ENCODE measurements around the gene SPINT1.
A peak's percentile ranks its signal among the peaks of the same experiment; 100 is the strongest.

Gene SPINT1

DNA sequence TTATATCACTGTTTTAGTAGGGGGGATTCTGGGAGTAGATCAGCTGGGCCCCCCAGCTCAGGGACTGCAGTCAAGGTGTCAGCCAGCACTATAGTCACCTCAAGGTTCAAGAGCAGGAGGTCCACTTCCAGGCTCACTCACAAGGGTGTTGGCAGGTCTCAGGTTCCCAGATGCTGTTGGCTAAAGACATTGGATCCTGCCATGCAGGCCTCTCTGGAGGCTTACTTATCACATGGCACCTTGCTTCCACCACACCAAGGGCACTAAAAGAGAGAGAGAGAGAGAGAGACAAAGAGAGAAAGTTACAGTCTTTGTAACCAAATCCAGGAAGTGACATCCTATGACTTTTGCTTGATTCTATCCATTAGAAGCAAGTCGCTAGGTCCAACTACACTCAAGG is 7.8 kb upstream of the SPINT1 start:
- TF ChIP-seq, protein P1, sequence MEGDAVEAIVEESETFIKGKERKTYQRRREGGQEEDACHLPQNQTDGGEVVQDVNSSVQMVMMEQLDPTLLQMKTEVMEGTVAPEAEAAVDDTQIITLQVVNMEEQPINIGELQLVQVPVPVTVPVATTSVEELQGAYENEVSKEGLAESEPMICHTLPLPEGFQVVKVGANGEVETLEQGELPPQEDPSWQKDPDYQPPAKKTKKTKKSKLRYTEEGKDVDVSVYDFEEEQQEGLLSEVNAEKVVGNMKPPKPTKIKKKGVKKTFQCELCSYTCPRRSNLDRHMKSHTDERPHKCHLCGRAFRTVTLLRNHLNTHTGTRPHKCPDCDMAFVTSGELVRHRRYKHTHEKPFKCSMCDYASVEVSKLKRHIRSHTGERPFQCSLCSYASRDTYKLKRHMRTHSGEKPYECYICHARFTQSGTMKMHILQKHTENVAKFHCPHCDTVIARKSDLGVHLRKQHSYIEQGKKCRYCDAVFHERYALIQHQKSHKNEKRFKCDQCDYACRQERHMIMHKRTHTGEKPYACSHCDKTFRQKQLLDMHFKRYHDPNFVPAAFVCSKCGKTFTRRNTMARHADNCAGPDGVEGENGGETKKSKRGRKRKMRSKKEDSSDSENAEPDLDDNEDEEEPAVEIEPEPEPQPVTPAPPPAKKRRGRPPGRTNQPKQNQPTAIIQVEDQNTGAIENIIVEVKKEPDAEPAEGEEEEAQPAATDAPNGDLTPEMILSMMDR (IDR thresholded peaks at IDR 0.05; ENCODE audit: control extremely low read depth, extremely low read depth, low read depth, missing control alignments): no peak
- ChIA-PET CTCF (interaction anchor here (1.7 kb wide), 1 partner anchor 68 kb away, joined by 4 read pairs; no protein-coding TSS in a partner anchor), POLR2A (no interaction called here)
- DNase-seq (ENCODE audit: extremely low spot score): no peak

DNA sequence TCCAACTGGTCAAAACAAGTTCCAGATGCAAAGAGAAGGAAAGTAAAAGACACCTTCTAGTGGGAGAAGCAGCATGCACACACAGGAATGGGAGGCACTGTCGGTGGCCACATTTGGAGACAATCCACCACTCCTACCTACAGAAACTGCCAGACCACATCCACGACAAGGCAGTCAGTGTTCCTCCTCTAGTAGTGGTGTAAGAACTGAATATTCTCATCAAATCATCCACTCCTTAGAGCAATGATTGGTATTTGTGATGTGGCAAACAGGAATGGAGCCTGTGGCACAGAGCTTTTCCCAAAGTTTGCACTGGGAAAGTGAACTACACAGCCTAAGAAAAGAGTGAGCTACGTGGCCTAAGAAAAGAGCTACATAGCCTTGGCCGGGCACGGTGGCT is 5.1 kb upstream of the SPINT1 start:
- TF ChIP-seq, protein P1 (IDR thresholded peaks at IDR 0.05; ENCODE audit: control extremely low read depth, extremely low read depth, low read depth, missing control alignments): no peak
- POLR2A ChIA-PET: interaction anchor here (0.6 kb wide), 1 partner anchor 1424 kb away, joined by 3 read pairs; no protein-coding TSS in a partner anchor
- no peak for DNase-seq (ENCODE audit: extremely low spot score)
- CTCF ChIA-PET: interaction anchor here (1.0 to 1.8 kb wide), 4 partner anchors 9 to 103 kb away, joined by 3 to 5 read pairs (median 4); partner anchors contain the start of gene VPS18

DNA sequence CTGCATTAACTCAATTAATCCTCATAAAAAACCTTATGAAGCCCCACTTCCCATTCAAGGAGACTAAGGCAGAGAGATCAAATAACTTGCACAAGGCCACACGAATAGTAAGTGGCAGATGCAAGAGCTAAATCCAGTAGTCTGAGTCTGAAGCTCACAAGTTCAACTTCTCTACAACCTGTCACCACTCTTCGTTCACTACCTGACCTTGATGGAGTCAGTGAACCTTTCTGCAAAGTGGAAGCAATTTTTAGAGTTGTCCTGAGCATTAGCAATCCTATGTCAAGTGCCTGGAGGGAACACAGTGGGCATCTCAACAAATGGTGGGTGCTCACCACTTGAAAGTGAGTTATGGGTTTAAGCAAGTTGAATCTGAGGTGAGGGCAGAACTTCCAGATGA is 2.1 kb upstream of the SPINT1 start:
- no peak for DNase-seq (ENCODE audit: extremely low spot score)
- ChIA-PET POLR2A (no interaction called here), CTCF (no interaction called here)
- TF ChIP-seq, protein P1 (IDR thresholded peaks at IDR 0.05; ENCODE audit: control extremely low read depth, extremely low read depth, low read depth, missing control alignments): no peak

DNA sequence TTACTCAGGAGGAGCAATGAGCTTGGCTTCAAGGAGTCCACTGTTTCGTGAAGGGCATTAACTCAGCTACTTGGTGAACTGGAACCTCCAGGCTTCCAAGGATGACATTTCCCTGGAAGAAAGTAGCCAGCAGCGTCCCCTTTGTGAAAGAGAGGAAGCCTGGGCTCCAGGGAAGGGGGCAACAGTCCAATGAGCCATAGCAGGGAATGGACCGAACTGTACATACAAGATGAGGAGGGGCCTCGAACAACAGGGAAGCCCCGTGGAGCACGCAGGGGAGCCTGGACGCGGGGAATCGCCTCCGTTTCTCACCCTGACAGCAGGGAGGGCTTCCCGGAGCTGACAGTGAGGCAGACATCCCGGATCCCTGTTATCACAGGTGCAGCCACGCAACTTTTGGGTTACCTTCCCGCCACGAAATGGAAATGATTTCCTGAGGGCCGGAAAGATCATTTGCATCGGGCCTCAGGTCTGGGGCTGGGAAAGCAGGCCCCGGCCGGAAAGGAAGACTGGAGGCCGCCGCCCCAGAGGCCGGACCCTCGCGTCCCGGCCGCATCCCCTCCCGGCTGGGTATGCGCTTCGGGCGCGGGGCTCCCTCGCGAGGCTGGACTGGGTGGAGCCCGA is 475 bp upstream of the SPINT1 start:
- CTCF ChIA-PET: interaction anchor here (0.8 to 1.2 kb wide), 4 partner anchors 15 to 67 kb away, joined by 3 to 4 read pairs (median 4); partner anchors contain the start of genes PPP1R14D and VPS18
- DNase-seq (ENCODE audit: extremely low spot score): no peak
- POLR2A ChIA-PET: no interaction called here
- TF ChIP-seq, protein P1 (IDR thresholded peaks at IDR 0.05; ENCODE audit: control extremely low read depth, extremely low read depth, low read depth, missing control alignments): peak; percentile 7

DNA sequence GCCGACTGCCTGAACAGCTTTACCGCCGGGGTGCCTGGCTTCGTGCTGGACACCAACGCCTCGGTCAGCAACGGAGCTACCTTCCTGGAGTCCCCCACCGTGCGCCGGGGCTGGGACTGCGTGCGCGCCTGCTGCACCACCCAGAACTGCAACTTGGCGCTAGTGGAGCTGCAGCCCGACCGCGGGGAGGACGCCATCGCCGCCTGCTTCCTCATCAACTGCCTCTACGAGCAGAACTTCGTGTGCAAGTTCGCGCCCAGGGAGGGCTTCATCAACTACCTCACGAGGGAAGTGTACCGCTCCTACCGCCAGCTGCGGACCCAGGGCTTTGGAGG is 815 bp downstream of the SPINT1 start:
- ChIA-PET CTCF (interaction anchor here (1.1 to 1.3 kb wide), 3 partner anchors 31 to 66 kb away, joined by 3 read pairs; no protein-coding TSS in a partner anchor), POLR2A (interaction anchor here (0.5 kb wide), 1 partner anchor 11 kb away, joined by 4 read pairs; no protein-coding TSS in a partner anchor)
- TF ChIP-seq, protein P1 (IDR thresholded peaks at IDR 0.05; ENCODE audit: control extremely low read depth, extremely low read depth, low read depth, missing control alignments): no peak

DNA sequence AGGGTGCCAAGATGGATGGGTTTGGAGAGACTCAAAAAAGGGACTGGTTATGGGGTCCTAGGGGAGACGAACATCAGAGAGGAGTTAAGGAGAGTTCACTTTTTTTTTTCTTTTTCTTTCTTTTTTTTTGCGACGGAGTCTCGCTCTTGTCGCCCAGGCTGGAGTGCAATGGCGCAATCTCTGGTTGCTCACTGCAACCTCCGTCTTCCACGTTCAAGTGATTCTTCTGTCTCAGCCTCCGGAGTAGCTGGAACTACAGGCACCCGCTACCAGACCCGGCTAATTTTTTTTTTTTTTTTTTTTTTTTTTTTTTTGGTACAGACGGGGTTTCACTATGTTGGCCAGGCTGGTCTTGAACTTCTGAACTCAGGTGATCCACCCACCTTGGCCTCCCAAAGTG is 1.2 kb downstream of the SPINT1 start:
- TF ChIP-seq, protein P1 (IDR thresholded peaks at IDR 0.05; ENCODE audit: control extremely low read depth, extremely low read depth, low read depth, missing control alignments): no peak
- POLR2A ChIA-PET: interaction anchor here (0.5 kb wide), 1 partner anchor 12 kb away, joined by 4 read pairs; no protein-coding TSS in a partner anchor
- CTCF ChIA-PET: interaction anchor here (1.1 to 1.3 kb wide), 2 partner anchors 31 to 58 kb away, joined by 3 read pairs; no protein-coding TSS in a partner anchor
- DNase-seq (ENCODE audit: extremely low spot score): no peak

More for the DNA sequence above, 815 bp downstream of the SPINT1 start:
- DNase-seq (ENCODE audit: extremely low spot score): no peak

All from GM10248 (cell line).